Breast epithelium (tissue), 4 donors: Measurements from ENCODE around the gene SMARCA4. TPM values are rescaled to one million over a fixed set of nuclear protein-coding genes. Genes with fewer than 3 reads are reported as not detected.

ENCODE experiments used
- DNase-seq, 2 donors: peaks; one replicate each; pipeline ENCODE4 v3.0.0-alpha.2; 2019; ENCODE audit warnings: low spot score in 2 of 2
- H3K27ac ChIP-seq, 2 donors: fragments of 200-600 bp; sonication (generic) in 1 of 2; one replicate each; pipeline ENCODE4 v1.5.1; 2016 to 2019; ENCODE audit warnings: mild to moderate bottlenecking in 1 of 2
- H3K27me3 ChIP-seq, 2 donors: fragments of 200-600 bp; sonication (generic) in 1 of 2; one replicate each; pipeline versions ENCODE4 v1.5.1 to v1.6.0; 2017 to 2019; ENCODE audit warnings: control low read depth in 1 of 2, mild to moderate bottlenecking in 1 of 2
- H3K36me3 ChIP-seq: fragments of 200-600 bp; one replicate; pipeline ENCODE4 v1.5.1; 2019
- H3K4me1 ChIP-seq, 2 donors: fragments of 200-600 bp; sonication (generic); one replicate each; pipeline ENCODE4 v1.5.1; 2016 to 2019; ENCODE audit warnings: control low read depth in 1 of 2
- H3K4me3 ChIP-seq, 3 donors: fragments of 200-600 bp; sonication (generic); 1 replicate in 2 of 3; 2 replicates in 1 of 3; pipeline ENCODE4 v1.5.1; 2016 to 2019; ENCODE audit warnings: mild to moderate bottlenecking in 3 of 3, moderate library complexity in 2 of 3
- H3K9me3 ChIP-seq, 2 donors: fragments of 200-600 bp; sonication (generic) in 1 of 2; one replicate each; pipeline ENCODE4 v1.5.1; 2016 to 2019; ENCODE audit warnings: control low read depth in 1 of 2
- CTCF ChIP-seq, 3 donors: fragments of 450-650 bp; IDR thresholded peaks; one replicate each; pipeline ENCODE4 v1.5.1; 2016 to 2017; ENCODE audit warnings: antibody characterized with exemption in 3 of 3, mild to moderate bottlenecking in 3 of 3, moderate library complexity in 3 of 3
- POLR2A ChIP-seq: fragments of 450-650 bp; IDR thresholded peaks from one replicate; pipeline ENCODE4 v1.6.1; 2016; ENCODE audit warnings: antibody characterized with exemption, mild to moderate bottlenecking, moderate library complexity
- POLR2AphosphoS5 ChIP-seq, 3 donors: sonication (generic); formaldehyde crosslinking; IDR thresholded peaks; one replicate each; pipeline ENCODE4 v1.6.1; 2017; ENCODE audit warnings: antibody characterized with exemption in 3 of 3
- intact Hi-C: fragments of 100-400 bp; cut with DNase I; formaldehyde crosslinking; loops from one replicate; pipeline ENCODE4 v1.15.1; 2023; ENCODE audit warnings: low total_unique reads
- total RNA-seq, 3 donors: library from RNA; depleted of rRNA; stranded (reverse); fragments of >200 nt; gene quantifications; one replicate each; pipeline ENCODE4 v1.1.0, GENCODE V29; 2016

The SMARCA4 gene
- total RNA-seq, 3 donors from 2014 or later, result 36.8 to 78.3 (median 72.4) TPM

GRCh38 chr19:10979951-10980381, 19.1 kb downstream of the SMARCA4 start:
- Histone ChIP-seq H3K4me1 (peaks cover 5 to 6% of the 10 kb centered on the region in 2 donors), H3K27ac (no peak overlapping the region), H3K27me3 (no peaks in the 10 kb centered on the region), H3K4me3 (no peak overlapping the region), H3K9me3 (no peaks in the 10 kb centered on the region), H3K36me3 (no peaks in the 10 kb centered on the region)
- DNase-seq, result no peak
- TF ChIP-seq CTCF (IDR thresholded peaks at IDR 0.05), result no peak
- no peak for TF ChIP-seq POLR2AphosphoS5 (IDR thresholded peaks at IDR 0.05)
- TF ChIP-seq POLR2A, result no peak
- intact Hi-C loops, result no loop called here

- TF ChIP-seq POLR2AphosphoS5 (IDR thresholded peaks at IDR 0.05) (no peak), CTCF (IDR thresholded peaks at IDR 0.05) (no peak), POLR2A (no peak)
- H3K27ac ChIP-seq, result no peak overlapping the region
- intact Hi-C loops, result no loop called here
These were observed 20.5 kb downstream of the SMARCA4 start for GRCh38 chr19:10981252-10981895.

GRCh38 chr19:10983026-10983425, 22.2 kb downstream of the SMARCA4 start:
- Histone ChIP-seq H3K9me3 (no peaks in the 10 kb centered on the region), H3K27ac (no peak overlapping the region), H3K4me3 (no peak overlapping the region), H3K4me1 (no peaks in the 10 kb centered on the region), H3K36me3 (no peaks in the 10 kb centered on the region), H3K27me3 (no peaks in the 10 kb centered on the region)
- TF ChIP-seq POLR2AphosphoS5 (IDR thresholded peaks at IDR 0.05), result no peak
- TF ChIP-seq POLR2A, result no peak
- no peak for TF ChIP-seq CTCF (IDR thresholded peaks at IDR 0.05)
- DNase-seq, result no peak
- intact Hi-C loops, result no loop called here

More at GRCh38 chr19:10981252-10981895, 20.5 kb downstream of the SMARCA4 start:
- H3K9me3 ChIP-seq, result no peaks in the 10 kb centered on the region
- H3K4me3 ChIP-seq, result no peak overlapping the region
- H3K27me3 ChIP-seq, result no peaks in the 10 kb centered on the region
- DNase-seq, result no peak
- H3K4me1 ChIP-seq, result no peaks in the 10 kb centered on the region
- H3K36me3 ChIP-seq, result no peaks in the 10 kb centered on the region

GRCh38 chr19:10984166-10984735, 23.4 kb downstream of the SMARCA4 start:
- H3K9me3 ChIP-seq, result no peaks in the 10 kb centered on the region
- DNase-seq, result no peak
- no peaks in the 10 kb centered on the region for H3K36me3 ChIP-seq
- intact Hi-C loops, result no loop called here
- no peak overlapping the region for H3K4me3 ChIP-seq
- no peaks in the 10 kb centered on the region for H3K4me1 ChIP-seq
- H3K27ac ChIP-seq, result no peak overlapping the region
- TF ChIP-seq CTCF (IDR thresholded peaks at IDR 0.05) (no peak), POLR2AphosphoS5 (IDR thresholded peaks at IDR 0.05) (no peak), POLR2A (no peak)
- no peaks in the 10 kb centered on the region for H3K27me3 ChIP-seq

- intact Hi-C loops, result no loop called here
- TF ChIP-seq POLR2AphosphoS5 (IDR thresholded peaks at IDR 0.05) (no peak), CTCF (IDR thresholded peaks at IDR 0.05) (no peak), POLR2A (no peak)
- no peaks in the 10 kb centered on the region for H3K9me3 ChIP-seq
- no peaks in the 10 kb centered on the region for H3K36me3 ChIP-seq
- H3K27me3 ChIP-seq, result no peaks in the 10 kb centered on the region
- no peaks in the 10 kb centered on the region for H3K4me1 ChIP-seq
- no peak overlapping the region for H3K27ac ChIP-seq
- no peak for DNase-seq
- H3K4me3 ChIP-seq, result no peak overlapping the region
These were observed 24.7 kb downstream of the SMARCA4 start for GRCh38 chr19:10985502-10985901.
